IMR-90 (cell line): Measurements from ENCODE around the gene TIAM1.

Experiments
- BHLHE40 ChIP-seq: fragments of 150-350 bp; IDR thresholded peaks from 2 replicates; pipeline ENCODE4 v1.6.1; 2016; ENCODE audit warnings: mild to moderate bottlenecking, low read depth, low read length
- CEBPB ChIP-seq: IDR thresholded peaks from 2 replicates; pipeline ENCODE4 v1.6.1; 2012; ENCODE audit warnings: low read depth, low read length, improper control_type of control experiment
- FOS ChIP-seq: fragments of 150-350 bp; IDR thresholded peaks from 2 replicates; pipeline ENCODE4 v1.6.1; 2016; ENCODE audit warnings: low read depth, low read length
- POLR2A ChIP-seq: IDR thresholded peaks from 2 replicates; pipeline ENCODE4 v1.6.1; 2012; ENCODE audit warnings: mild to moderate bottlenecking, low read depth, low read length
- RAD21 ChIP-seq: IDR thresholded peaks from 2 replicates; pipeline ENCODE4 v1.6.1; 2012; ENCODE audit warnings: low read length, improper control_type of control experiment
- USF2 ChIP-seq: fragments of 150-350 bp; IDR thresholded peaks from 2 replicates; pipeline ENCODE4 v1.6.1; 2017; ENCODE audit warnings: mild to moderate bottlenecking, antibody characterized with exemption, low read length, low read depth
- TF ChIP-seq, protein P1 (sequence below): conservative IDR thresholded peaks from 2 replicates; pipeline ENCODE4 v1.5.1; 2012; ENCODE audit warnings: mild to moderate bottlenecking, low read depth, low read length, improper control_type of control experiment

DNA sequence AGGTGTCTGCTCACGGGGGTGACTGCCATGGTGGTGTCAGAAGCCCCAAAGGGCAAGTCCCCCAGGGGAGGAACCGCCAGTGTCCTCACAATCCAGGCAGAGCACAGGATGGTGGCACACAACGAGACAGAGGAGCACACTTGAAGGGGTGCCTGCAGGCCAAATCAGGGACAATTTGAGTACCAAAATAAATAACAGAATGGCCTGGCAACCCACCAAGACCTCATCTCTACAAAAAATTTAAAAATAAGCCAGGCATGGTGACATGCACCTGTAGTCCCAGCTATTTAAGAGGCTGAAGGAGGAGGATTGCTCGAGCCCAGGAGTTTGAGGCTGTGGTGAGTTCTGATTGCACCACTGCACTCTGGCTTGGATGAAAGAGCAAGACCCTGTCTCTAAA, 38.2 kb downstream of the TIAM1 start:
- TF ChIP-seq RAD21 (no peak), FOS (no peak), CEBPB (no peak), POLR2A (no peak), USF2 (no peak), BHLHE40 (no peak)
- TF ChIP-seq, protein P1, sequence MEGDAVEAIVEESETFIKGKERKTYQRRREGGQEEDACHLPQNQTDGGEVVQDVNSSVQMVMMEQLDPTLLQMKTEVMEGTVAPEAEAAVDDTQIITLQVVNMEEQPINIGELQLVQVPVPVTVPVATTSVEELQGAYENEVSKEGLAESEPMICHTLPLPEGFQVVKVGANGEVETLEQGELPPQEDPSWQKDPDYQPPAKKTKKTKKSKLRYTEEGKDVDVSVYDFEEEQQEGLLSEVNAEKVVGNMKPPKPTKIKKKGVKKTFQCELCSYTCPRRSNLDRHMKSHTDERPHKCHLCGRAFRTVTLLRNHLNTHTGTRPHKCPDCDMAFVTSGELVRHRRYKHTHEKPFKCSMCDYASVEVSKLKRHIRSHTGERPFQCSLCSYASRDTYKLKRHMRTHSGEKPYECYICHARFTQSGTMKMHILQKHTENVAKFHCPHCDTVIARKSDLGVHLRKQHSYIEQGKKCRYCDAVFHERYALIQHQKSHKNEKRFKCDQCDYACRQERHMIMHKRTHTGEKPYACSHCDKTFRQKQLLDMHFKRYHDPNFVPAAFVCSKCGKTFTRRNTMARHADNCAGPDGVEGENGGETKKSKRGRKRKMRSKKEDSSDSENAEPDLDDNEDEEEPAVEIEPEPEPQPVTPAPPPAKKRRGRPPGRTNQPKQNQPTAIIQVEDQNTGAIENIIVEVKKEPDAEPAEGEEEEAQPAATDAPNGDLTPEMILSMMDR = no peak
